Lower lobe of right lung (tissue), 2 donors: ENCODE results near the gene YAF2. TPM values are rescaled to one million over a fixed set of nuclear protein-coding genes. Genes with fewer than 3 reads are reported as not detected.

Experiments
- ATAC-seq, 2 donors: fragments of 200-7000 bp; cut with Tn5 transposase; one replicate each; pipeline ENCODE4 v1.9.1; 2020 to 2022; ENCODE audit warnings: mild to moderate bottlenecking in 2 of 2, moderate library complexity in 2 of 2
- DNase-seq: peaks from one replicate; pipeline ENCODE4 v3.0.0-alpha.2; 2020
- H3K27ac ChIP-seq: fragments of 200-600 bp; one replicate; pipeline ENCODE4 v1.8.0; 2022
- H3K27me3 ChIP-seq: fragments of 200-600 bp; one replicate; pipeline ENCODE4 v1.8.0; 2022; ENCODE audit warnings: low read depth
- H3K36me3 ChIP-seq: fragments of 200-600 bp; one replicate; pipeline ENCODE4 v1.8.0; 2022; ENCODE audit warnings: mild to moderate bottlenecking
- H3K4me1 ChIP-seq: fragments of 200-600 bp; one replicate; pipeline ENCODE4 v1.8.0; 2022
- H3K4me3 ChIP-seq: fragments of 200-600 bp; one replicate; pipeline ENCODE4 v1.8.0; 2022; ENCODE audit warnings: mild to moderate bottlenecking
- H3K9me3 ChIP-seq: fragments of 200-600 bp; one replicate; pipeline ENCODE4 v1.8.0; 2022
- intact Hi-C: fragments of 100-400 bp; cut with DNase I; formaldehyde crosslinking; loops from one replicate; pipeline ENCODE4 v1.11.0; 2022
- long read RNA-seq: library from polyadenylated mRNA; unstranded; transcript quantifications from one replicate; pipeline ENCODE4 v2.0.0, GENCODE V29; 2021
- total RNA-seq: library from RNA; stranded (reverse); fragmentation: NEBNext Ultra II Directional; extraction: Animal tissue kit (Norgen Biotek cat#: 25700); gene quantifications from one replicate; pipeline ENCODE4 v1.2.1, GENCODE V29; 2021
- TF ChIP-seq, protein P1 (sequence below): fragments of 200-600 bp; IDR thresholded peaks from one replicate; pipeline ENCODE4 v1.8.0; 2022; ENCODE audit warnings: antibody characterized with exemption, mild to moderate bottlenecking
- donor health status: DM: no; HTN: yes; CAD: no; lungs with severe emphysema.

The YAF2 gene, protein sequence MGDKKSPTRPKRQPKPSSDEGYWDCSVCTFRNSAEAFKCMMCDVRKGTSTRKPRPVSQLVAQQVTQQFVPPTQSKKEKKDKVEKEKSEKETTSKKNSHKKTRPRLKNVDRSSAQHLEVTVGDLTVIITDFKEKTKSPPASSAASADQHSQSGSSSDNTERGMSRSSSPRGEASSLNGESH
- 25.1 TPM for total RNA-seq
- long read RNA-seq, full-length matches to known transcripts = 7 of 11 reads
- long read RNA-seq, partial matches to known transcripts = 1 of 11 reads
- long read RNA-seq, other reads (novel, unspliced or antisense) = 3 of 11 reads

- peak; percentile 94 for DNase-seq
- Histone ChIP-seq H3K27me3 (no peaks in the 10 kb centered on the region), H3K27ac (peak within 1 kb of the TSS; percentile 88), H3K9me3 (no peaks in the 10 kb centered on the region), H3K4me1 (peaks cover 27% of the 10 kb centered on the region), H3K36me3 (peaks cover 7% of the 10 kb centered on the region), H3K4me3 (peak within 1 kb of the TSS; percentile 72)
- TF ChIP-seq, protein P1, sequence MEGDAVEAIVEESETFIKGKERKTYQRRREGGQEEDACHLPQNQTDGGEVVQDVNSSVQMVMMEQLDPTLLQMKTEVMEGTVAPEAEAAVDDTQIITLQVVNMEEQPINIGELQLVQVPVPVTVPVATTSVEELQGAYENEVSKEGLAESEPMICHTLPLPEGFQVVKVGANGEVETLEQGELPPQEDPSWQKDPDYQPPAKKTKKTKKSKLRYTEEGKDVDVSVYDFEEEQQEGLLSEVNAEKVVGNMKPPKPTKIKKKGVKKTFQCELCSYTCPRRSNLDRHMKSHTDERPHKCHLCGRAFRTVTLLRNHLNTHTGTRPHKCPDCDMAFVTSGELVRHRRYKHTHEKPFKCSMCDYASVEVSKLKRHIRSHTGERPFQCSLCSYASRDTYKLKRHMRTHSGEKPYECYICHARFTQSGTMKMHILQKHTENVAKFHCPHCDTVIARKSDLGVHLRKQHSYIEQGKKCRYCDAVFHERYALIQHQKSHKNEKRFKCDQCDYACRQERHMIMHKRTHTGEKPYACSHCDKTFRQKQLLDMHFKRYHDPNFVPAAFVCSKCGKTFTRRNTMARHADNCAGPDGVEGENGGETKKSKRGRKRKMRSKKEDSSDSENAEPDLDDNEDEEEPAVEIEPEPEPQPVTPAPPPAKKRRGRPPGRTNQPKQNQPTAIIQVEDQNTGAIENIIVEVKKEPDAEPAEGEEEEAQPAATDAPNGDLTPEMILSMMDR = no peak
- intact Hi-C loops = no loop called here
- ATAC-seq = peak; percentile 95 to 96
Observed at GRCh38 chr12:42238240-42239140, at the start of gene YAF2. YAF2 (minus strand) TSS chr12:42238248; CDS start chr12:42238180, 68 bp downstream.

GRCh38 chr12:42286741-42287140 is 48.7 kb upstream of the YAF2 start:
- no peaks in the 10 kb centered on the region for H3K9me3 ChIP-seq
- no peaks in the 10 kb centered on the region for H3K4me1 ChIP-seq
- H3K36me3 ChIP-seq = no peaks in the 10 kb centered on the region
- no peak overlapping the region for H3K4me3 ChIP-seq
- no peak overlapping the region for H3K27ac ChIP-seq
- ATAC-seq = no peak
- TF ChIP-seq, protein P1 = no peak
- intact Hi-C loops = no loop called here
- H3K27me3 ChIP-seq = no peaks in the 10 kb centered on the region
- no peak for DNase-seq

DNA sequence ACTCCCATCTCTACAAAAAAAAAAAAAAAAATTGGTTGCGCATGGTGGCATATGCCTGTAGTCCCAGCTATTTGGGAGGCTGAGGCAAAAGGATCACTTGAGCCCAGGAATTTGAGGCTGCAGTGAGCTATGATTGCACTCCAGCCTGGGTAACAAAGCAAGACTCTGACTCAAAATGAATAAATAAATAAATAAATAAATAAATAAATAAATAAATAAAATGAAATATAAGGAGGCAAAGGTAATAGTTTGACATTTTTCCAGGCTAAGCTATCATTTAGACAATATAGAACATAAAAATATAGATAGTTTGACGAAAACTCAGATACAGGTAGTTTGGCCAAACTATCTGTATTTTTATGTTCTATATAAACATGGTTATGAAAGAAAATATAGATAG is 47.4 kb upstream of the YAF2 start:
- ATAC-seq (no peak), DNase-seq (no peak)
- Histone ChIP-seq H3K27ac (no peak overlapping the region), H3K9me3 (no peaks in the 10 kb centered on the region), H3K4me1 (no peaks in the 10 kb centered on the region), H3K27me3 (no peaks in the 10 kb centered on the region), H3K36me3 (no peaks in the 10 kb centered on the region), H3K4me3 (no peak overlapping the region)
- TF ChIP-seq, protein P1 = no peak
- intact Hi-C loops = no loop called here

- no peaks in the 10 kb centered on the region for H3K9me3 ChIP-seq
- no peak for DNase-seq
- no peak for ATAC-seq
- no peak overlapping the region for H3K4me3 ChIP-seq
- H3K27ac ChIP-seq = no peak overlapping the region
- no peaks in the 10 kb centered on the region for H3K4me1 ChIP-seq
- H3K36me3 ChIP-seq = no peaks in the 10 kb centered on the region
- TF ChIP-seq, protein P1 = no peak
- no peaks in the 10 kb centered on the region for H3K27me3 ChIP-seq
- intact Hi-C loops = no loop called here
Observed at GRCh38 chr12:42284876-42285275, 46.8 kb upstream of the YAF2 start.

- ATAC-seq = no peak
Observed at GRCh38 chr12:42284157-42284556, 46.1 kb upstream of the YAF2 start.

More at GRCh38 chr12:42284157-42284556, 46.1 kb upstream of the YAF2 start:
- TF ChIP-seq, protein P1 = no peak
- intact Hi-C loops = no loop called here
- H3K9me3 ChIP-seq = no peaks in the 10 kb centered on the region
- H3K27me3 ChIP-seq = no peaks in the 10 kb centered on the region
- H3K36me3 ChIP-seq = no peaks in the 10 kb centered on the region
- no peak overlapping the region for H3K4me3 ChIP-seq
- no peak overlapping the region for H3K27ac ChIP-seq
- H3K4me1 ChIP-seq = no peaks in the 10 kb centered on the region
- no peak for DNase-seq
